Measurements from ENCODE around the gene WSCD1.
A peak's percentile ranks its signal among the peaks of the same experiment; 100 is the strongest.

WSCD1 gene

DNA sequence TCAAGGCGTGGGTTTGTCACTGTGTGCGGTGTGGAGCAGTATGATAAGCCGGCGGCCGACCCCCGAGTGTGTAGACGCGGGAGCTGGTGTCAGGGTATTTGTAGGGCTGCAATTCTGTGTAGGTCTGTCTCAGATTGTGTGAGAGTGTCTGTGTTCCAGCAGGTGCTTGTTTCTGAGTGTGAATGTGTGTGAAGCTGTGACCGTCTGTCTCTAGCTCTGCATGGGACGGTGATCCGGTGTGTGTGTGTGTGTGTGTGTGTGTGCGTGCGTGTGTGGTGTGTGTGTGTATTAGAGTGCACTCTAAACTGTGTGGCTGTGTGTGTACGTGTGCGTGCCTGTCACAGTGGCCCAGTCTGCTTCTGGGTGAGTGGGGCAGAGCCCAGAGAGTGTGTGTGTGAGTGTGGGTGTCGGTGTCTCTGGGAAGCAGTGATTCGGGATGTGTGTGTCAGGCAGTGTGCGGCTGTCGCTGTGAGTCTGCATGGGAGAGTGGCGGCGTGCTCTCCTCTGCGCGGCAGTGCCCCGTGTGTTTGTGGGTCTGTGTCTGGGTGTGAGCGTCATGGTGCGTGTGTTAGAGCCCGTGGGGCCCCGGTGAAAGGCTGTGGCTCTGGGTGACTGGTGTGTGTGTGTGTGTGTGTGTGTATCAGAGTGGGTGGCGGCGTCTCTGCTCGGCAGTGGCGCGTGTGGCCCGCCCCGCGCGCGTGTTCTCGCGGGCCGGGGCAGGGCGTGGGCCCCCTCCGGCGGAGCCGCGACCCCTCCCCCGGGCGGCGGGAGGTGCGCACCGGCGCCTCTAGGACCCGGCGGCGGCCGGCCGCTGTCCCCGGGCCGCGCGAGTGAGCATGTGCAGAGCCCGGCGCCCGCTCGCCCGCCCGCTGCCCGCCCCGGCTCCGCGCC, at the start of gene WSCD1:
TSS of gene WSCD1 (plus strand) at position 841 of the 891 bp plus-strand sequence. CDS start 10,280 bp downstream, outside the sequence.
- TF ChIP-seq OSR1 (CRISPR knock-in tag; IDR thresholded peaks at IDR 0.05) = no peak
- TF ChIP-seq, protein P1, sequence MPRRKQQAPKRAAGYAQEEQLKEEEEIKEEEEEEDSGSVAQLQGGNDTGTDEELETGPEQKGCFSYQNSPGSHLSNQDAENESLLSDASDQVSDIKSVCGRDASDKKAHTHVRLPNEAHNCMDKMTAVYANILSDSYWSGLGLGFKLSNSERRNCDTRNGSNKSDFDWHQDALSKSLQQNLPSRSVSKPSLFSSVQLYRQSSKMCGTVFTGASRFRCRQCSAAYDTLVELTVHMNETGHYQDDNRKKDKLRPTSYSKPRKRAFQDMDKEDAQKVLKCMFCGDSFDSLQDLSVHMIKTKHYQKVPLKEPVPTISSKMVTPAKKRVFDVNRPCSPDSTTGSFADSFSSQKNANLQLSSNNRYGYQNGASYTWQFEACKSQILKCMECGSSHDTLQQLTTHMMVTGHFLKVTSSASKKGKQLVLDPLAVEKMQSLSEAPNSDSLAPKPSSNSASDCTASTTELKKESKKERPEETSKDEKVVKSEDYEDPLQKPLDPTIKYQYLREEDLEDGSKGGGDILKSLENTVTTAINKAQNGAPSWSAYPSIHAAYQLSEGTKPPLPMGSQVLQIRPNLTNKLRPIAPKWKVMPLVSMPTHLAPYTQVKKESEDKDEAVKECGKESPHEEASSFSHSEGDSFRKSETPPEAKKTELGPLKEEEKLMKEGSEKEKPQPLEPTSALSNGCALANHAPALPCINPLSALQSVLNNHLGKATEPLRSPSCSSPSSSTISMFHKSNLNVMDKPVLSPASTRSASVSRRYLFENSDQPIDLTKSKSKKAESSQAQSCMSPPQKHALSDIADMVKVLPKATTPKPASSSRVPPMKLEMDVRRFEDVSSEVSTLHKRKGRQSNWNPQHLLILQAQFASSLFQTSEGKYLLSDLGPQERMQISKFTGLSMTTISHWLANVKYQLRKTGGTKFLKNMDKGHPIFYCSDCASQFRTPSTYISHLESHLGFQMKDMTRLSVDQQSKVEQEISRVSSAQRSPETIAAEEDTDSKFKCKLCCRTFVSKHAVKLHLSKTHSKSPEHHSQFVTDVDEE (CRISPR knock-in tag; IDR thresholded peaks at IDR 0.05) = no peak
- TF ChIP-seq TCF4 (CRISPR knock-in tag; IDR thresholded peaks at IDR 0.05; ENCODE audit: borderline replicate concordance) = no peak
- no peak for TF ChIP-seq ZFP3 (CRISPR knock-in tag; IDR thresholded peaks at IDR 0.05)
- no peak for TF ChIP-seq PPARA (CRISPR knock-in tag; IDR thresholded peaks at IDR 0.05; ENCODE audit: borderline replicate concordance)
- no peak for TF ChIP-seq ESRRG (CRISPR knock-in tag; IDR thresholded peaks at IDR 0.05)
- ATAC-seq = peak; percentile 26; the same call in 1 of the 3 replicates

DNA sequence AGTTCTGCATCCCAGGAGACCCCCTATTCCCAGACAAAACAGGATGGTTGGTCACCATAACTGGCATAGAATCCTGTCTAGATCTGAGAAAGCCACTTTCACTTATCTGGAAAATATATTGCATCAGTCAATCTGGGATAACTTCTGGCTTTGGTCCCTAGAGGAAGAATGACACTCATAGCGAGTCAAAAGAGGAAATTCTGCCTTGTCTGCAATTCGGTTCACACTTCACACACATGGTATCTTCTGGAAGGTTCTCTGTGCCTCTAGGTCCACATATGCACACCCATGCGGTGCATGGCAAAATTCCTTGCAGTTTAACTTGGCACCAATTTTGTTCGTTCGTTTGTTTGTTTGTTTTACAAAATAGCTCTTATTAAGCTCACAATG, 49.2 kb upstream of the WSCD1 start:
- TF ChIP-seq, protein P2, sequence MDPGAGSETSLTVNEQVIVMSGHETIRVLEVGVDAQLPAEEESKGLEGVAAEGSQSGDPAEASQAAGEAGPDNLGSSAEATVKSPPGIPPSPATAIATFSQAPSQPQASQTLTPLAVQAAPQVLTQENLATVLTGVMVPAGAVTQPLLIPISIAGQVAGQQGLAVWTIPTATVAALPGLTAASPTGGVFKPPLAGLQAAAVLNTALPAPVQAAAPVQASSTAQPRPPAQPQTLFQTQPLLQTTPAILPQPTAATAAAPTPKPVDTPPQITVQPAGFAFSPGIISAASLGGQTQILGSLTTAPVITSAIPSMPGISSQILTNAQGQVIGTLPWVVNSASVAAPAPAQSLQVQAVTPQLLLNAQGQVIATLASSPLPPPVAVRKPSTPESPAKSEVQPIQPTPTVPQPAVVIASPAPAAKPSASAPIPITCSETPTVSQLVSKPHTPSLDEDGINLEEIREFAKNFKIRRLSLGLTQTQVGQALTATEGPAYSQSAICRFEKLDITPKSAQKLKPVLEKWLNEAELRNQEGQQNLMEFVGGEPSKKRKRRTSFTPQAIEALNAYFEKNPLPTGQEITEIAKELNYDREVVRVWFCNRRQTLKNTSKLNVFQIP (CRISPR knock-in tag; IDR thresholded peaks at IDR 0.05; ENCODE audit: borderline replicate concordance, low read depth) = no peak
- TF ChIP-seq, protein P3, sequence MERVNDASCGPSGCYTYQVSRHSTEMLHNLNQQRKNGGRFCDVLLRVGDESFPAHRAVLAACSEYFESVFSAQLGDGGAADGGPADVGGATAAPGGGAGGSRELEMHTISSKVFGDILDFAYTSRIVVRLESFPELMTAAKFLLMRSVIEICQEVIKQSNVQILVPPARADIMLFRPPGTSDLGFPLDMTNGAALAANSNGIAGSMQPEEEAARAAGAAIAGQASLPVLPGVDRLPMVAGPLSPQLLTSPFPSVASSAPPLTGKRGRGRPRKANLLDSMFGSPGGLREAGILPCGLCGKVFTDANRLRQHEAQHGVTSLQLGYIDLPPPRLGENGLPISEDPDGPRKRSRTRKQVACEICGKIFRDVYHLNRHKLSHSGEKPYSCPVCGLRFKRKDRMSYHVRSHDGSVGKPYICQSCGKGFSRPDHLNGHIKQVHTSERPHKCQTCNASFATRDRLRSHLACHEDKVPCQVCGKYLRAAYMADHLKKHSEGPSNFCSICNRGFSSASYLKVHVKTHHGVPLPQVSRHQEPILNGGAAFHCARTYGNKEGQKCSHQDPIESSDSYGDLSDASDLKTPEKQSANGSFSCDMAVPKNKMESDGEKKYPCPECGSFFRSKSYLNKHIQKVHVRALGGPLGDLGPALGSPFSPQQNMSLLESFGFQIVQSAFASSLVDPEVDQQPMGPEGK (CRISPR knock-in tag; IDR thresholded peaks at IDR 0.05; ENCODE audit: borderline replicate concordance) = no peak
- TF ChIP-seq, protein P1 (CRISPR knock-in tag; IDR thresholded peaks at IDR 0.05) = no peak
- no peak for TF ChIP-seq TCF4 (CRISPR knock-in tag; IDR thresholded peaks at IDR 0.05; ENCODE audit: borderline replicate concordance)
- TF ChIP-seq OSR1 (CRISPR knock-in tag; IDR thresholded peaks at IDR 0.05) = no peak
- no peak for TF ChIP-seq ISL1 (CRISPR knock-in tag; IDR thresholded peaks at IDR 0.05)
- no peak for TF ChIP-seq ESRRG (CRISPR knock-in tag; IDR thresholded peaks at IDR 0.05)
- TF ChIP-seq ZNF70 (CRISPR knock-in tag; IDR thresholded peaks at IDR 0.05) = no peak
- TF ChIP-seq TOX (CRISPR knock-in tag; IDR thresholded peaks at IDR 0.05; ENCODE audit: borderline replicate concordance) = no peak
- TF ChIP-seq ZNF565 (CRISPR knock-in tag; conservative IDR thresholded peaks at IDR 0.05; ENCODE audit: low read depth) = no peak
- no peak for TF ChIP-seq RARB (CRISPR knock-in tag; IDR thresholded peaks at IDR 0.05)
- no peak for TF ChIP-seq ZFP3 (CRISPR knock-in tag; IDR thresholded peaks at IDR 0.05)
- TF ChIP-seq, protein P4, sequence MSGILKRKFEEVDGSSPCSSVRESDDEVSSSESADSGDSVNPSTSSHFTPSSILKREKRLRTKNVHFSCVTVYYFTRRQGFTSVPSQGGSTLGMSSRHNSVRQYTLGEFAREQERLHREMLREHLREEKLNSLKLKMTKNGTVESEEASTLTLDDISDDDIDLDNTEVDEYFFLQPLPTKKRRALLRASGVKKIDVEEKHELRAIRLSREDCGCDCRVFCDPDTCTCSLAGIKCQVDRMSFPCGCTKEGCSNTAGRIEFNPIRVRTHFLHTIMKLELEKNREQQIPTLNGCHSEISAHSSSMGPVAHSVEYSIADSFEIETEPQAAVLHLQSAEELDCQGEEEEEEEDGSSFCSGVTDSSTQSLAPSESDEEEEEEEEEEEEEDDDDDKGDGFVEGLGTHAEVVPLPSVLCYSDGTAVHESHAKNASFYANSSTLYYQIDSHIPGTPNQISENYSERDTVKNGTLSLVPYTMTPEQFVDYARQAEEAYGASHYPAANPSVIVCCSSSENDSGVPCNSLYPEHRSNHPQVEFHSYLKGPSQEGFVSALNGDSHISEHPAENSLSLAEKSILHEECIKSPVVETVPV (CRISPR knock-in tag; IDR thresholded peaks at IDR 0.05) = no peak
- no peak for ATAC-seq

DNA sequence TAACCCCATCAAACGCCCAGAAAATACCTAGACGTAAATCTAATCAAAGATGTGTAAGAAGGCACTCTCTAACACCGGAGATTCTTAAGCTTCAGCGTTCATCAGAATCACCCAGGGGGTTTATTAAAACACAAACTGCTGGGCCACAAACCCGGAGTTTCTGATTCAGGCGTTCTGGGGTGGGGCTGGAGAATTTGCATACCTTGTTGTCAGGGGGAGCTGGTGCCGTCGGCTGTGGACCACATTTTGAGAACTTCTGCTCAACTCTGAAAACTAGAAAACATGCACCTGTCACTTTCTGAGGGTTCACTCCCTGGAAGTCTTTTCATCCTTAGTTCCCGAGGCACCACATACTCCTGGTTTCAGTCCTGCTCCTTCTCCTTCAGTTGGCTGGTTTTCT, 48.6 kb upstream of the WSCD1 start:
- no peak for TF ChIP-seq PPARA (CRISPR knock-in tag; IDR thresholded peaks at IDR 0.05; ENCODE audit: borderline replicate concordance)
- no peak for TF ChIP-seq ZFP3 (CRISPR knock-in tag; IDR thresholded peaks at IDR 0.05)
- no peak for TF ChIP-seq TCF4 (CRISPR knock-in tag; IDR thresholded peaks at IDR 0.05; ENCODE audit: borderline replicate concordance)
- TF ChIP-seq ZFP30 (CRISPR knock-in tag; IDR thresholded peaks at IDR 0.05) = no peak
- TF ChIP-seq, protein P3 (CRISPR knock-in tag; IDR thresholded peaks at IDR 0.05; ENCODE audit: borderline replicate concordance) = no peak
- no peak for TF ChIP-seq ARNTL (CRISPR knock-in tag; IDR thresholded peaks at IDR 0.05; ENCODE audit: borderline replicate concordance, low read depth)
- no peak for TF ChIP-seq ESRRG (CRISPR knock-in tag; IDR thresholded peaks at IDR 0.05)
- no peak for TF ChIP-seq OSR1 (CRISPR knock-in tag; IDR thresholded peaks at IDR 0.05)
- TF ChIP-seq, protein P2 (CRISPR knock-in tag; IDR thresholded peaks at IDR 0.05; ENCODE audit: borderline replicate concordance, low read depth) = no peak
- no peak for TF ChIP-seq GLIS3 (CRISPR knock-in tag; IDR thresholded peaks at IDR 0.05)
- no peak for ATAC-seq
